ENCODE measurements around the gene ENHO. TPM values are rescaled to one million over a fixed set of nuclear protein-coding genes. Genes with fewer than 3 reads are reported as not detected.

Gene ENHO
- total and polyA plus RNA-seq, 2 experiments from 2014 or later, result 1.5 to 9.4 TPM

DNA sequence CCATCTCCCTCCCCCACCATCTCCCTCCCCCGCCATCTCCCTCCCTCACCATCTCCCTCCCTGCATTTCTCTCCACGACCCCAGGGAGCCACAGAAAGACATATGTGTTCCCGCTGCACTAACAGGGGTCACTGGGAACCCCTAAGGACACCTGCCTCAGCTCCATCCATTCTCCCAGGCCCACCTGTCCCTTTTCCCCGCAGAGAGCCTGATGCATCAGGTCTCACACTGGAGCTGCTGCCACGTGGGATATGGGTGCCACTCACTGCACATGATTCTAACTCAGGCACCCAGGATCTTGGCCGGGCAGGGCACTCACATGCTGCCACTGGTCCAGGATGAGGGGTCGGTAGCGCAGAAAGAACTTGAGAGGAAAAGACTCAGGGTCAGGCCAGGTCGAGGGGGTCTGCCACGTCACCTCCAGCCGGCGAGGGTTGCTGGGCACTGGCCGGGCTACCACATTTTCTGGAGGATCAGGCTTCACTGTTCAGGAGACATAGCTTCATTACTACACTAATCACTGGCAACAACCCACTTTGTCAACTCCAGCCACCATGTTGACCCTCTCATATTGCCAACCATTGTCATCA, 33.2 kb upstream of the ENHO start:
- H2AFZ ChIP-seq, result no peak overlapping the region
- H3K27me3 ChIP-seq, result no peaks in the 10 kb centered on the region
- WGBS (ENCODE audit: low lambda C conversion rate, missing lambda C conversion rate), result 92% methylated on average over 12 of the region's 13 CpGs

DNA sequence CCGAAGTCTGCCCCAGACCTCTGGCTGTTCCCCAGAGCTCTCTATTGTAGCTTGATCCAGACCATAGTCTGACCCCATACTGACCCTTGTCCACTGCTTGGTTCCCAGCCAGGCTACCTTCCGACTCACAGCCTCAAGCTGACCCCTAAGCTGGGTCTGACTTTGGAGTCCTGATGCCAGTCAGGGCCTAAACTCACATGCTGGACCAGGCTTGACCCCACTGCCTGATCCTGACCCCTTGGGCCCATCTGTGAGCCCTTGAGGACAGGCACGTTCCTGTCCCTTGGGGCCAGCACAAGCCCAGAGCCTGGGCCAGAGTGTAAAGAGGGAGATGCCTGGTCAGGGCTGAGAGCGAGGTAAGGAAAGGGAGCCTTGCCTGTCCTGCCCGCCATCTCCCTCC, 32.7 kb upstream of the ENHO start:
- Histone ChIP-seq H3K27ac (peak overlapping the region; percentile 34), H3K9me3 (ENCODE audit: low read depth) (no peaks in the 10 kb centered on the region), H2AFZ (no peak overlapping the region), H3K9me2 (replicated peaks; ENCODE audit: insufficient read depth) (no peaks in the 10 kb centered on the region), H4K20me1 (ENCODE audit: insufficient read depth, poor library complexity, severe bottlenecking) (no peaks in the 10 kb centered on the region), H3K36me3 (replicated peaks; ENCODE audit: insufficient read depth, low read depth) (no peaks in the 10 kb centered on the region), H3K4me2 (no peak overlapping the region), H3K4me3 (no peak overlapping the region), H3K27me3 (no peaks in the 10 kb centered on the region), H3K4me1 (ENCODE audit: insufficient read depth) (peaks cover 35% of the 10 kb centered on the region), H3K79me2 (no peaks in the 10 kb centered on the region)
- DNase-seq (ENCODE audit: low spot score), result no peak
- 72% methylated on average over 3 of the region's 5 CpGs for WGBS (ENCODE audit: low lambda C conversion rate, missing lambda C conversion rate)
- TF ChIP-seq, protein P1, sequence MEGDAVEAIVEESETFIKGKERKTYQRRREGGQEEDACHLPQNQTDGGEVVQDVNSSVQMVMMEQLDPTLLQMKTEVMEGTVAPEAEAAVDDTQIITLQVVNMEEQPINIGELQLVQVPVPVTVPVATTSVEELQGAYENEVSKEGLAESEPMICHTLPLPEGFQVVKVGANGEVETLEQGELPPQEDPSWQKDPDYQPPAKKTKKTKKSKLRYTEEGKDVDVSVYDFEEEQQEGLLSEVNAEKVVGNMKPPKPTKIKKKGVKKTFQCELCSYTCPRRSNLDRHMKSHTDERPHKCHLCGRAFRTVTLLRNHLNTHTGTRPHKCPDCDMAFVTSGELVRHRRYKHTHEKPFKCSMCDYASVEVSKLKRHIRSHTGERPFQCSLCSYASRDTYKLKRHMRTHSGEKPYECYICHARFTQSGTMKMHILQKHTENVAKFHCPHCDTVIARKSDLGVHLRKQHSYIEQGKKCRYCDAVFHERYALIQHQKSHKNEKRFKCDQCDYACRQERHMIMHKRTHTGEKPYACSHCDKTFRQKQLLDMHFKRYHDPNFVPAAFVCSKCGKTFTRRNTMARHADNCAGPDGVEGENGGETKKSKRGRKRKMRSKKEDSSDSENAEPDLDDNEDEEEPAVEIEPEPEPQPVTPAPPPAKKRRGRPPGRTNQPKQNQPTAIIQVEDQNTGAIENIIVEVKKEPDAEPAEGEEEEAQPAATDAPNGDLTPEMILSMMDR (IDR thresholded peaks at IDR 0.05; ENCODE audit: poor library complexity), result no peak
- TF ChIP-seq EZH2phosphoT487 (IDR thresholded peaks at IDR 0.05; ENCODE audit: low read depth, severe bottlenecking, unreplicated experiment), result no peak
- no peak for TF ChIP-seq EZH2 (IDR thresholded peaks at IDR 0.05; ENCODE audit: borderline replicate concordance)

More for the DNA sequence above, 33.2 kb upstream of the ENHO start:
- Histone ChIP-seq H4K20me1 (ENCODE audit: insufficient read depth, poor library complexity, severe bottlenecking) (no peaks in the 10 kb centered on the region), H3K4me3 (no peak overlapping the region), H3K9me3 (ENCODE audit: low read depth) (no peaks in the 10 kb centered on the region), H3K4me1 (ENCODE audit: insufficient read depth) (peaks cover 40% of the 10 kb centered on the region), H3K9me2 (replicated peaks; ENCODE audit: insufficient read depth) (no peaks in the 10 kb centered on the region), H3K36me3 (replicated peaks; ENCODE audit: insufficient read depth, low read depth) (no peaks in the 10 kb centered on the region), H3K27ac (no peak overlapping the region), H3K79me2 (no peaks in the 10 kb centered on the region), H3K4me2 (no peak overlapping the region)
- TF ChIP-seq EZH2phosphoT487 (IDR thresholded peaks at IDR 0.05; ENCODE audit: low read depth, severe bottlenecking, unreplicated experiment), result no peak
- no peak for TF ChIP-seq EZH2 (IDR thresholded peaks at IDR 0.05; ENCODE audit: borderline replicate concordance)
- TF ChIP-seq, protein P1 (IDR thresholded peaks at IDR 0.05; ENCODE audit: poor library complexity), result no peak
- DNase-seq (ENCODE audit: low spot score), result no peak

- H3K79me2 ChIP-seq, result no peaks in the 10 kb centered on the region
- TF ChIP-seq EZH2phosphoT487 (IDR thresholded peaks at IDR 0.05; ENCODE audit: low read depth, severe bottlenecking, unreplicated experiment), result no peak
- TF ChIP-seq, protein P1 (IDR thresholded peaks at IDR 0.05; ENCODE audit: poor library complexity), result no peak
- TF ChIP-seq EZH2 (IDR thresholded peaks at IDR 0.05; ENCODE audit: borderline replicate concordance), result no peak
- H3K36me3 ChIP-seq (replicated peaks; ENCODE audit: insufficient read depth, low read depth), result no peaks in the 10 kb centered on the region
- peak overlapping the region; percentile 57 for H3K27ac ChIP-seq
- H3K4me1 ChIP-seq (ENCODE audit: insufficient read depth), result peaks cover 30% of the 10 kb centered on the region
- 60% methylated on average over 23 of the region's 23 CpGs for WGBS (ENCODE audit: low lambda C conversion rate, missing lambda C conversion rate)
- no peaks in the 10 kb centered on the region for H4K20me1 ChIP-seq (ENCODE audit: insufficient read depth, poor library complexity, severe bottlenecking)
- no peaks in the 10 kb centered on the region for H3K9me2 ChIP-seq (replicated peaks; ENCODE audit: insufficient read depth)
- no peaks in the 10 kb centered on the region for H3K9me3 ChIP-seq (ENCODE audit: low read depth)
- no peak overlapping the region for H2AFZ ChIP-seq
- H3K4me3 ChIP-seq, result no peak overlapping the region
- no peaks in the 10 kb centered on the region for H3K27me3 ChIP-seq
- peak; percentile 82 for DNase-seq (ENCODE audit: low spot score)
- H3K4me2 ChIP-seq, result peak overlapping the region; percentile 36
Observed at GRCh38 chr9:34555002-34555348, 32.2 kb upstream of the ENHO start.
